ENCODE results near the gene PCDH9.

GRCh38 chr13:66518068-66518467 is 712.1 kb downstream of the PCDH9 start:
- TF ChIP-seq CTCF (IDR thresholded peaks at IDR 0.05) (no peak), POLR2A (IDR thresholded peaks at IDR 0.05) (no peak)
